ENCODE measurements around the gene PELI3.

The PELI3 gene

GRCh38 chr11:66497206-66497605, 30.5 kb downstream of the PELI3 start:
- DNase-seq (ENCODE audit: low read depth in 2 of 2) = no peak

- DNase-seq (ENCODE audit: low read depth in 2 of 2) = no peak
Observed at GRCh38 chr11:66498506-66498905, 31.8 kb downstream of the PELI3 start.

DNA sequence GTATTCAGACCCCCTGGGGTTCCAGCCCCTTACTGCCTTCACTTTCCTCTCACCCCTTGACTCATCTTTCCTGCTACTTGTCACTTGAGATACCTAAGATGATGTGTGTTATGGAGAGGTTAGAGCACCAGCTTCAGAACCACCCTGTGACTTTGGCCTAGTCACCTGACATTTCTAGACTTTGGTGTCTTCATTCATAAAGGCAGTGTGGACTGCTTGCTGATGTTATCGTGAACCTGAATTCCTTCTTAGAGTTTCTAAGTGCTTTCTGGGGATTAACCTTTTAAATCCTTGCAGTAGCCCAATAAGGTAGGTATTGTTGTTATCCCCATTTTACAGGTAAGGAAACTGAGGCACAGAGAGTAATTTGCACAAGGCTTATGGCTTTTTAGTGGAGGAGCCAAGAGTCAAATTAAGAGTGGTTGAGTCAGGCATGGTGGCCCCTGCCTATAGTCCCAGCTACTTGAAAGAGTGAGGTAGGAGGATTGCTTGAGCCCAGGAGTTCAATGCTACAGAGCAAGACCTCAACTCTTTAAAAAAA, 38.6 kb downstream of the PELI3 start:
- no peak for DNase-seq (ENCODE audit: low read depth in 2 of 2)

- DNase-seq (ENCODE audit: low read depth in 2 of 2) = no peak
Observed at GRCh38 chr11:66509131-66509561, 42.4 kb downstream of the PELI3 start.

DNA sequence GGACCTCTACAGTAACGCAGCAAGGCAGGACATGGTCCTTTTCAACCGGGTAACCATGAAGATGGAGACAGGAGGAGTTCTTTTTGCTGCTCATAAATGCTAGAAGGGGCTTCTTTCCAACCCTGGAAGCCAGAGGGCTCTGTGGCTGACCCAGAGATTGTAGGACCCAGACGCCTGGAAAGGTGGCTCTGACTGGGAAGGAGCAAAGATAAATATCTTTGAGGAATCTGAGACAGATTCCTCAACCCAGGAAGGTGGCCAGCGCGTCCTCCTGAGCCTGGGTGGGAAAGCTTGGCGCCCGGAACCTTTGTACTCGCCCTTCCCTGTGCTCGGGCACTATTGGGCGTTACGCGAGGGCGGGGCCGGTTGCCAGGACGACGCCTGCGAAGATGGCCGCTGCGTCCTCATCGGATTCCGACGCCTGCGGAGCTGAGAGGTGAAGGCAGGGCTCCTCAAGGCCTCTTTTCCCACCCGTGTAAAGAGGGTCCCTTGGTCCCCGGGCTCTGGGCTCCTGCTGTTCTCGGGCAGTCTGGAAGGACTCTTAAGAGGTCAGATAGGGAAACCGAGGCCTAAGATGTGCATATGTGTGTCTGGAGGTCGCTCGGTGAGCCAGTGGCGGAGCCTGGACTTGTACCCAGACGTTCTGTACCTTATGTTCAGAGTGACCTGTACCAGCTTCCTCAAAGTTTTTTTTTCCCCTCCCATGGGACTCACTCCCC, 43.7 kb downstream of the PELI3 start, which contains the start of gene BBS1:
Gene BBS1 (plus strand): TSS at position 365 of the 719 bp plus-strand sequence. CDS start 25 bp downstream, at position 390.
- peak; percentile 58 to 77 for DNase-seq (ENCODE audit: low read depth in 2 of 2)

GRCh38 chr11:66510990-66511339, 44.3 kb downstream of the PELI3 start:
- DNase-seq (ENCODE audit: low read depth in 2 of 2) = no peak

DNA sequence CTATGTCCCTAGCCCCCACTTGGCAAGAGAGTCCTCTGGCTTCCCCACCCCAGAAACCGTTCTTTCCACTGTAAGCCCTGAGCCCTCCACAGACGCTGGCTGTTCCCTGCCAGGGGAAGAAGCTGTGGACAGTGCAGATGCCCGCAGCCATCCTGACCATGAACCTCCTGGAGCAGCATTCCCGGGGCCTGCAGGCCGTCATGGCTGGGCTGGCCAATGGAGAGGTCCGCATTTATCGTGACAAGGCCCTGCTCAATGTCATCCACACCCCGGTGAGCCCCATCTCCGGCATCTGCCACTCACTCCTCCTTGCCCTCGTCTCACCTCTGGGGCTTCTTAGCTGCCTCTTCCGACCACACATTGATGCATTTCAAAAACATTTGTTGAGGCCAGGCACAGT, 56.9 kb downstream of the PELI3 start:
- no peak for DNase-seq (ENCODE audit: low read depth in 2 of 2)

DNA sequence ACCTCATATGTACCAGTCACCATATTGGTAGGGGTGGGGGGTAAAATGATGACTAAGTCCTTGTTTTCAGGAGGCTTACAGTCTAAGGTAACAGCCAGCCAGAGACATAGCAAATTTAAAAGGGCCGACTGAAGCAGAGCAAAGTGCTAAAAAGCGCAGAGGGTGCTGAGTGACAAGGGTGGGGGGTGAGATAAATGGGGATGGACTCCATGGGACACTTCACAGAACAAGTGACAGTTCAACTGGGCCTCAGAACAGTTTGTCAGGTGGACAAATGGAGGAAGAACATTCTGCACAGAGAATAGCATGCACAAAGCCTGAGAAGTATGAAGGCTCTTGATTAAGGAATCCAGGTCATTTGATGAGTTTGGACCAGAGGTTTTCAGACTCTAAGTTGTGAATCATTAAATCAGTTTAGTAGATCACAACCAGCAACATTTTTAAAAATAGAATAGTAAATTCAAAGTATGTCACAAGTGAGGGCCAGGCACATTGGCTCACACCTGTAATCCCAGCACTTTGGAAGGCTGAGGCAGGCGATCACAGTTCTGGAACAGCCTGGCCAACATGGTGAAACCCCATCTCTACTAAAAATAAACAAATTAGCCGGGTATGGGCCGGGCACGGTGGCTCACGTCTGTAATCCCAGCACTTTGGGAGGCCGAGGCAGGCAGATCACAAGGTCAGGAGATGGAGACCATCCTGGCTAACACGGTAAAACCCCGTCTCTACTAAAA, 57.8 kb downstream of the PELI3 start:
- DNase-seq (ENCODE audit: low read depth in 2 of 2) = no peak

Data from stimulated activated CD4-positive, alpha-beta T cell treated with anti-CD3 and anti-CD28 coated beads, Interleukin-15, amount 100 ng/mL, for 48 hours (primary cell).